HG03520 (cell line): ENCODE measurements around the gene INHBB.
"Not testable (repeated sequence)": the region's sequence is repeated elsewhere in the genome, so short reads cannot be mapped to it uniquely, and the experiment has no call there.

Source experiments
- ATAC-seq: cut with Tn5 transposase; IDR thresholded peaks from one replicate; pipeline ENCODE4 v1.9.1; 2021; ENCODE audit warnings: mild to moderate bottlenecking, moderate library complexity; ENCODE audit not compliant: unreplicated experiment

Gene INHBB

DNA sequence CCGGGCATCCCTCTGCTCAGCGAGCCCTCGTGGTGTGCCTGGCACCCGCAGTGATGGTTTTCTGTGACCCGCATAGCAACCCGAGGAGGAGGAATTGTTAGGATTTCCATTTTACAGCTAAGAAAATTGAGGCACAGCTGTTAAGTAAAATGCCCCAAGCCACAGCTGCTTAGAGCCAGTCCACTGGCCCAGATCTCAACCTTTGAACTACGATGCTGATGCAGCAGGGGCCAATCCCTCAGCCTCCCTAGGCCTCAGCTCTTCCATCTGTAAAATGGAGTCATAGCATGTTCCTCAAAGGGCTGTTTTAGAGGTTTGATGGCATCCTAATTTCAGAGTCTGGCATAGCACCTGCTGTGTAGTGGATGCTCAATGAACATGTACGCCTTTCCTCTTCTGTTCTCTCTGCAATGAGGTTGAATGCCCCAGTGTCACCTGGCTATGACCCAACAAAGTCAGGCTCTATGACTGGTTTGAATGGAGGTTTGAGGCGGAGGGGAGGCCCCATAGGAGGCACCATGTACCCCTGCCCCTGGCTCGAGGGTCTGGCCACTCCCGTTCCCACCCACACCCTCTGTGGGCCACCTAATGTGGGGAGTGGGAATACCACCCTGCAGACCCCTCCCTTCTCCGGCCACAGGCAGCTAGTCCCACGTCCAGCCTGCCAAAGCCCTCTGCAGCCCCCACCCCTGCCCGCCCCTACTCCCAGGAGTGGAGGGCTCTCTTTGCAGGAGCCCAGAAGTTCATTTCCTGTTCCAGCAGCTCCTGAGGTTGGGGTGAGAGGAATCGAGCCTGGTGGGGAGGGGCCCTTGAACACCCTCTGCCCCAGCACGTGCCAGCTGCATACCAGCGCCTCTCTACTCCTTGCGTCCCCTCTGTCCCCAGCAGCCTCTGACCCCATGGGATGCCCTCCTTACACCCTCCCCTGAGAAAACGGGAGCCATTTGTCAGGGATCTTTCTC, 31.0 kb downstream of the INHBB start:
- no peak for ATAC-seq

DNA sequence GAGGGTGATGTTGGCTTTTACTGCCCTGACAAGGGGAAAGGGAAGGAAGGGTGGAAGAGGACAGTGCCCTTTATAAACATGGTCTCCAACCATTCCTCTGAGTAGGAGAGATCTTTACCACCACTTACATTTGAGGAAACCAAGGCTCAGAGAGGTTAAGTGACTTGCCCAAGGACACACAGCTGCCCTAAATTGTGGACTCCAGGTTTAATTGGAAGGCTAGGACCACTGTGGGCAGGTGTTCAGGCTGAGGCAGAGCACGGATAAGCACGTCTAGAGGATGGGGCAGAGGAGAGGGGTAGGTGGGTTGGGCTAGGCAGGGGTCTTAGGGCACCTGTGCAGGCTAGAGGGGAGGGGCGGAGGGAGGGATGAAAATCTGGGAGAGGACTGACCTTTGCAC, 32.7 kb downstream of the INHBB start:
- ATAC-seq: no peak

- ATAC-seq: no peak
These were observed 34.3 kb downstream of the INHBB start for GRCh38 chr2:120379916-120380893.

- no peak for ATAC-seq
These were observed 35.3 kb downstream of the INHBB start for GRCh38 chr2:120381192-120381591.

DNA sequence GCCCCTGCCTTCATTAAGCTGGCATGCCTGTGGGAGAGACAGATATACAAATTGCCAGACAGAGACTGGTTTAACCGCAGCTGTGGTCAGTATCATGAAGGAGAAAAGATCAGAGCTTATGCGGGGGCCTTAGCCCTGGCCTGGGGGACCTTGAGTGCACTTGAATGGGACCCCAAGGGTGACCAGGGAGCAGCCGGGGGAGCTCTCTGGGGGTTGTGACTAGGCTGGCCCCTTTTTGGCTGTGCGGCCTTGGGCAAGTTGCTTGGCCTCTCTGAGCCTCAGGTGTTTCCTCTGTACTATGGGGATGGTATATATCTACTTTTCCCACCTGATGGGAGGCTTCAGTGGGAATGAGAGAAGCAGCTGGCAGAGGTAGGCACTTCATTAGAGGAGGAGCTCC, 35.7 kb downstream of the INHBB start:
- ATAC-seq: no peak

GRCh38 chr2:120382541-120383144, 36.7 kb downstream of the INHBB start:
- no peak for ATAC-seq

GRCh38 chr2:120383191-120383590, 37.3 kb downstream of the INHBB start:
- no peak for ATAC-seq

DNA sequence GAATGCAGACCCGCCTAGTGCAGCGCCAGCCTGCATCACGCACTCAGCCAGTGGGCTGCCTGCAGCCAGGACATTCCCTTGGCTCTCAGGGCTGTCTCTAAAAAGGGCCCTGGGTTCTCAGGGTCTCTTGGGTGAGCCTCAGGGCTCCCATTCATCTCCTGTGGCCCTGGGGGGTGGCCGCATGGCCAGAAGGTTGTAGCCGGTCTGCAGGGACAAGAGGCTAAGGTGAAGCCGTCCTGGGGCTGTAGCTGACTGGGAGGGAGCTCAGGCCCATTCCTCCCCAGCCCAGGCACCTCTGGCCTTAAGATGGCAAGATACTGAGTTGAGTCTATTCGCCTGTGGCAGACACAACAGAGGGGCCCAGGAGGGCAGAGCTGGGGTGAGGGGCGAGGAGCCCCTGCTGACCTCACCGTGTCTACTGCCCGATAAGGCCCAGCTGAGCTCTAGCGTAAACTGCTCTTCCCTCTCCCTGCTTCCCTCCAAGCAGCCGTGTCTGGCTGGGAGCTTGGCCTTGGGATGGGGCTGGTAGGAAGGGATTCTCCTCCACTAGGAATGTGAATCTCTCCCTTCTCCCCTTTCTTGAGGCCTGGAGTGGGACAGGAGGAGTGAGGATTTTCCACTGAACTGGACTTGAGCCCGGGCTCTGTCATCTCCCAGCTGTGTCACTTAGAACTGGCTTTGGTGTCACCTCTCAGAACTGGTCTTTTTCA, 37.9 kb downstream of the INHBB start:
- ATAC-seq: no peak

GRCh38 chr2:120384486-120385354, 38.8 kb downstream of the INHBB start:
- no peak for ATAC-seq

GRCh38 chr2:120385355-120386127, 39.6 kb downstream of the INHBB start:
- no peak for ATAC-seq

DNA sequence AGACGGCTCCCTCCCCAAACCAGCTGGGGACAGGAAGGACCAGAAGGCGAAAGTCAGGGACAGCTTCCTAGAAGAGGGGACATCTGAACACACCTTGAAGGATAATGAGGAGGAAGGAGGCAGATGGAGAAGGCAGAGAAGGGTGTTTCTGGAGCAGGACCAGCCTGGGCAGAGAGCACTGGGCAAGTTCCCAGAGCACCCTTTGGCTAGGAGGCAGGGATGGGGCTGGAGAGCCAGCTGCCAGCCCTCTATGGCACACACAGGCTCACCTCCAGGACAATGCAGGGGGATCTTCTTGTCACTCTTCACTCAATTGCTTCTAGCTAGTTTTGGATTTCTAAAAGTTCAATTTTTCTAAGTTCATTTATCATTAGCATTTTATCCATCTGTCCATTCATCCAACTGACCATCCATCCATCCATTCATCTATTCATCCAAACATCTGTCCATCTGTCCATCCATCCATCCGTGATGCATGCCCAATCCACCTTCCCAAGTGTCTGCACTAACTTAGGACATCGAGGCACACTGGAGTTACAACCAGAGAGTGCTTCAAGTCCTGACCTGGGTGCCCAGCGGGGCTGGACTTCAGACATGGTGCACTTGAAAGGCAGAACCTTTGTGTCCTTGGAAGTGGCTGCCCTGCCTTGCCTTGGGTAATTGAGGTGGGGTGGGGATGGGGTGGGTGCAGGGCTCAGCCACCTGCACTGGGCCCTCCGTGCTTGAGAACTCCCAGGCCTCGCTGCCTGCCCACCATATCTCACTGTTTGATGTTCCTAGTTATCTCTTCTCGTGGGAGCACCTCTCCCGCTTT, 42.5 kb downstream of the INHBB start:
- no peak for ATAC-seq

DNA sequence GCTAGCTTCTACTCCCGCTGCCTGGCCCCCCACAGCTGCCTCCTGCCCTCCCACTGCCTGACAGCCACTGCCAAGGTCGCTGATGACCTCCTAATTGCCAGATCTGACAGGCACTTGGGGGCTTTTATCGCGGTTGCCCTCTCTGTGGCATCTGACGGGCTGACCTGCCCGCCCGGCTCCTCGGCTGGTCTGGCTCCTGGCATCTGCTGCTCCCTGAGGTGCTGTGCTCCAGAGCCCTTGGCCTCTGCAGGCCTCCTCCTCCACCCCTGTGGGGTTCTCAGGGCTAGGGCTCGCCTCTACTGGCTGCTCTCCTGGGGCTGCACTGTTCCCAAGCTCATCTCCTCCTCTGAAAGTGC, 43.1 kb downstream of the INHBB start:
- no peak for ATAC-seq

- no peak for ATAC-seq
These were observed 44.6 kb downstream of the INHBB start for GRCh38 chr2:120390381-120391055.

DNA sequence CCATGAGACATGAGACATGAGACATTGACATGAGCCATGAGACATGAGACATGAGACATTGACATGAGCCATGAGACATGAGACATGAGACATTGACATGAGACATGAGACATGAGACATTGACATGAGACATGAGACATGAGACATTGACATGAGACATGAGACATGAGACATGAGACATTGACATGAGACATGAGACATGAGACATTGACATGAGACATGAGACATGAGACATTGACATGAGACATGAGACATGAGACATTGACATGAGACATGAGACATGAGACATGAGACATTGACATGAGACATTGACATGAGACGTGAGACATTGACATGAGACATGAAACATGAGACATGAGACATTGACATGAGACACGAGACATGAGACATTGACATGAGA, 45.4 kb downstream of the INHBB start:
- not testable (repeated sequence) for ATAC-seq

DNA sequence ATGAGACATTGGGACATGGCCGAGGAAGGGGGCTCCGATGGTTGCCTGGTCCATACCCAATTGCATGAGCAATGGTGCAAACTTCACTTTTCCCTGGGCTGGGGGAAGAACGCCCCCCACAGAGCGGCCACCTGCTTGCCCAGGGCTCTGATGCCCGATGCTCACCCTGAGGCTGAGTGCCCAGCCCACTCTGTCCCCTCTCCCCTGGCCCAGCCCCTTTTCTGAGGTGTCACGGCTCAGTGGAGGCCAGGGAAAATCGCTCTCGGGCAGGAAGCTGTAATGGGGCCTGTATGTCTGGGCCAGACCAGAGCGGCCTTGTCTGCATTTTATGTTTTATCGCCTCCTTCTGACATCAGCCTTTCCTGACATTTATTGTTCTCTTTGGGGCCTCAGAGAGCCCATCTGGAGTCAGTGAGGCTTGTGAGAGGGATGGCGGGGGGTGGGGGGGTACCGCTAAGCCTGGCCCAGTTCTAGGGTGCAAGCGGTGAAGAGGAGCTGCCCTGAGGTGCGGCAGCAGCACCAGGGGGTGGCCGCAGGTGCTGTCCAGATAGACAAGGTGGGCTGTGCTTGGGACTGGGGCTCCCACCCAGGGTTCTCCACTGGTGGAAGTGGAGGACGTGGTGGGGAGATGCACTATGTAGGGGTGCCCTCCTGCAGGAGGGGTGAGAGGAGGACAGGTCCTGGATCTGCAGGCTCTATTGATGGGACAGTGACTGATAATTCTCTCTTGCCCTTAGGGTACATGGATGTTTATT, 46.2 kb downstream of the INHBB start:
- ATAC-seq: no peak

GRCh38 chr2:120392923-120393322, 47.0 kb downstream of the INHBB start:
- ATAC-seq: no peak

DNA sequence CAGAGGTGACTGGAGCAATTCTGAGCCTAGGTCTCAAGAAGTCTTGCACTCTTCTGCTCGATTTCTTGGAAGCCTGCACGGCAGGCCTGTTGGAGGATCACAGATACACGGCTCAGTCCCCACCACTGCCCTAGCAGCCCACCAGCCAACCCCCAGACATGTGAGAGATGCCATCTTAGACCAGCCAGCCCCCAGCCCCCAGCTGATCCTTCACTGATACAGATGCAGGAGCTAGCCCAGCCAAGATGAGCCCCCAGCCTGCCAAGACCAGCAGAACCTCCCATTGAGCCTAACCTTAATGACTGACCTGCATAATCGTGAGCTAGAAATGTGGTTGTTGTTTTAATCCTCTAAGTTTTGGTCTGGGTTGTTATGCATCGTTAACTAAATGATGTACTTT, 47.5 kb downstream of the INHBB start:
- ATAC-seq: no peak
